Heart left ventricle (tissue), 16 donors: ENCODE results near the gene ARID5B. TPM values are rescaled to one million over a fixed set of nuclear protein-coding genes. Genes with fewer than 3 reads are reported as not detected.

Experiments
- ATAC-seq, 4 donors: fragments of 200-7000 bp; cut with Tn5 transposase; one replicate each; pipeline ENCODE4 v1.9.1; 2020 to 2022; ENCODE audit warnings: moderate library complexity in 4 of 4, mild to moderate bottlenecking in 3 of 4, moderate number of reproducible peaks in 1 of 4
- DNase-seq, 5 donors: peaks; one replicate each; pipeline ENCODE4 v3.0.0-alpha.2; 2020
- H3K27ac ChIP-seq, 12 donors: fragments of 200-600 bp; sonication (generic) in 4 of 12; one replicate each; pipeline versions ENCODE4 v1.5.0 to v1.8.0; 2016 to 2022; ENCODE audit warnings: mild to moderate bottlenecking in 2 of 12
- H3K27me3 ChIP-seq, 9 donors: fragments of 200-600 bp; sonication (generic) in 2 of 9; one replicate each; pipeline versions ENCODE4 v1.5.1 to v1.8.0; 2016 to 2022; ENCODE audit warnings: mild to moderate bottlenecking in 3 of 9
- H3K36me3 ChIP-seq, 9 donors: fragments of 200-600 bp; sonication (generic) in 2 of 9; one replicate each; pipeline versions ENCODE4 v1.5.0 to v1.8.0; 2018 to 2022; ENCODE audit warnings: mild to moderate bottlenecking in 2 of 9
- H3K4me1 ChIP-seq, 12 donors: fragments of 200-600 bp; sonication (generic) in 4 of 12; one replicate each; pipeline versions ENCODE4 v1.5.0 to v1.8.0; 2016 to 2022; ENCODE audit warnings: mild to moderate bottlenecking in 3 of 12
- H3K4me3 ChIP-seq, 12 donors: fragments of 200-600 bp; sonication (generic) in 4 of 12; one replicate each; pipeline versions ENCODE4 v1.5.0 to v1.8.0; 2017 to 2022; ENCODE audit warnings: mild to moderate bottlenecking in 9 of 12, moderate library complexity in 4 of 12
- H3K9me3 ChIP-seq, 12 donors: fragments of 200-600 bp; sonication (generic) in 4 of 12; one replicate each; pipeline versions ENCODE4 v1.5.0 to v1.8.0; 2016 to 2022; ENCODE audit warnings: mild to moderate bottlenecking in 1 of 12
- CTCF ChIP-seq, 12 donors: fragments of 200-600 bp; sonication (generic) in 4 of 12; IDR thresholded peaks; one replicate each; pipeline versions ENCODE4 v1.5.0 to v1.8.0; 2018 to 2022; ENCODE audit warnings: antibody characterized with exemption in 12 of 12, mild to moderate bottlenecking in 5 of 12
- POLR2A ChIP-seq, 2 donors: fragments of 450-650 bp; IDR thresholded peaks; one replicate each; pipeline ENCODE4 v1.6.1; 2017; ENCODE audit warnings: antibody characterized with exemption in 2 of 2, mild to moderate bottlenecking in 2 of 2, moderate library complexity in 2 of 2
- WGBS, 4 donors: extraction: QIAGEN DNeasy Blood & Tissue Kit in 2 of 4; methylation state at CpG; one replicate each; pipeline versions ENCODE4 v1.1.5 to v1.1.7; 2013 to 2018; 5-methylcytosine and 5-hydroxymethylcytosine counted together
- intact Hi-C, 10 donors: fragments of 100-400 bp; cut with DNase I; formaldehyde crosslinking; loops; one replicate each; pipeline versions ENCODE4 v1.11.1 to v1.14.2; 2022
- polyA plus RNA-seq, 2 donors: library from polyadenylated mRNA; stranded (reverse); fragments of 200-250 nt; gene quantifications; one replicate each; pipeline ENCODE4 v1.2.3, GENCODE V29; 2013
- total RNA-seq, 9 donors: library from RNA; depleted of rRNA in 2 of 9; stranded (reverse); fragments of >200 nt in 2 of 9; fragmentation: NEBNext Ultra II Directional in 3 of 9; extraction: Animal tissue kit (Norgen Biotek cat#: 25700) in 3 of 9; gene quantifications; one replicate each; pipeline versions ENCODE4 v1.1.0 to v1.2.4, GENCODE V29; 2016 to 2023
- donor health status: ischemic (EF 13 %, LVEDD 7.1; RV severe dilation, severe dysfunction).
- donor health status: healthy with polysubstance abuse.
- donor health status: DM: no; HTN: yes; CAD: no.
- donor health status: DM: no; HTN: no; CAD: no.
- donor health status: ischemic (EF 25% LVEDD 6.9; RV normal size, moderate dysfunction).
- donor health status: ischemic (EF 25% LVEDD 5.7; RV mildly dilated, moderate dysfunction).
- donor health status: healthy.
- donor health status: DM: yes; HTN: yes; CAD: no.
- donor health status: ischemic (EF 35%, LVEDD 5.7; RV mildly dilated, moderate dysfunction).
- donor health status: nonischemic (EF 11% LVEDD 7.7; RV severe dilation, severe dysfunction).
- donor health status: DM: yes; HTN: yes; CAD: no.
- donor health status: PGD.
- donor health status: ischemic (EF 29% LVEDD 5.4; RV normal size, mild dysfunction).
- donor health status: nonischemic (EF 23%, LVEDD 6.1; RV moderate dilation, normal function).

Gene ARID5B
- total and polyA plus RNA-seq, 11 donors: 4.5 to 45.5 (median 26.6) TPM

- no peak for DNase-seq
- 91 to 93% (median 92%) methylated on average over 6 of the region's 6 CpGs for WGBS, 4 donors
- H3K27ac ChIP-seq: peak overlapping the region in 1 of 12 donors; percentile 18
- TF ChIP-seq CTCF (IDR thresholded peaks at IDR 0.05): no peak
- no peak for TF ChIP-seq POLR2A (IDR thresholded peaks at IDR 0.05)
- H3K9me3 ChIP-seq: no peaks in the 10 kb centered on the region
- H3K36me3 ChIP-seq: peaks cover 0 to 26% (median 0%) of the 10 kb centered on the region in 9 donors
- no peaks in the 10 kb centered on the region for H3K27me3 ChIP-seq
- peaks cover 0 to 8% (median under 1%) of the 10 kb centered on the region in 12 donors for H3K4me1 ChIP-seq
- no peak overlapping the region for H3K4me3 ChIP-seq
- ATAC-seq: no peak
- intact Hi-C loops: no loop called here
Measured at GRCh38 chr10:61910226-61910805, 8.8 kb downstream of the ARID5B start.

GRCh38 chr10:61910894-61911293 is 9.4 kb downstream of the ARID5B start:
- peak overlapping the region in 2 of 12 donors; percentile 3 to 18 for H3K27ac ChIP-seq
- H3K27me3 ChIP-seq: no peaks in the 10 kb centered on the region
- intact Hi-C loops: no loop called here
- no peak overlapping the region for H3K4me3 ChIP-seq
- H3K9me3 ChIP-seq: no peaks in the 10 kb centered on the region
- peaks cover 0 to 6% (median 0%) of the 10 kb centered on the region in 12 donors for H3K4me1 ChIP-seq
- peak in 2 of 4 donors; percentile 41 to 42 for ATAC-seq
- peaks cover 0 to 27% (median 0%) of the 10 kb centered on the region in 9 donors for H3K36me3 ChIP-seq
- DNase-seq: no peak
- TF ChIP-seq CTCF (IDR thresholded peaks at IDR 0.05) (no peak), POLR2A (IDR thresholded peaks at IDR 0.05) (no peak)
- WGBS, 4 donors: 80 to 87% (median 85%) methylated on average over 2 of the region's 2 CpGs

- no peak for DNase-seq
- no peak for TF ChIP-seq POLR2A (IDR thresholded peaks at IDR 0.05)
- no peak for TF ChIP-seq CTCF (IDR thresholded peaks at IDR 0.05)
- Histone ChIP-seq H3K9me3 (no peaks in the 10 kb centered on the region), H3K4me1 (peaks cover 0 to 6% (median 0%) of the 10 kb centered on the region in 12 donors), H3K27me3 (no peaks in the 10 kb centered on the region), H3K4me3 (no peak overlapping the region), H3K36me3 (peaks cover 0 to 27% (median 0%) of the 10 kb centered on the region in 9 donors), H3K27ac (no peak overlapping the region)
- no peak for ATAC-seq
- intact Hi-C loops: no loop called here
- WGBS, 4 donors: 72 to 79% (median 78%) methylated on average over 5 of the region's 5 CpGs
Measured at GRCh38 chr10:61911425-61911824, 9.9 kb downstream of the ARID5B start.

GRCh38 chr10:61912981-61913380 is 11.5 kb downstream of the ARID5B start:
- Histone ChIP-seq H3K27me3 (no peaks in the 10 kb centered on the region), H3K27ac (no peak overlapping the region), H3K36me3 (peaks cover 0 to 27% (median 0%) of the 10 kb centered on the region in 9 donors), H3K4me3 (no peak overlapping the region), H3K9me3 (peaks cover 0 to 5% (median 0%) of the 10 kb centered on the region in 12 donors), H3K4me1 (peaks cover 0 to 6% (median 0%) of the 10 kb centered on the region in 12 donors)
- ATAC-seq (peak in 2 of 4 donors; percentile 57 to 68), DNase-seq (no peak)
- TF ChIP-seq POLR2A (IDR thresholded peaks at IDR 0.05): no peak
- no peak for TF ChIP-seq CTCF (IDR thresholded peaks at IDR 0.05)
- intact Hi-C loops: no loop called here
- WGBS, 4 donors: 68 to 83% (median 72%) methylated on average over 2 of the region's 2 CpGs
